Thoracic aorta (tissue), 2 donors: Measurements from ENCODE around the gene EIF4H. TPM values are rescaled to one million over a fixed set of nuclear protein-coding genes. Genes with fewer than 3 reads are reported as not detected.

ENCODE experiments used
- ATAC-seq: fragments of 150-250 bp; one replicate; pipeline ENCODE4 v1.8.0; 2017; ENCODE audit warnings: low read depth; ENCODE audit not compliant: insufficient number of reproducible peaks, low FRiP score
- DNase-seq: peaks from one replicate; pipeline ENCODE4 v3.0.0-alpha.2; 2020; ENCODE audit warnings: low spot score
- H3K27ac ChIP-seq, 2 donors: fragments of 200-600 bp; sonication (generic); 1 replicate in 1 of 2; 2 replicates in 1 of 2; pipeline ENCODE4 v1.5.1; 2016; ENCODE audit warnings: mild to moderate bottlenecking in 2 of 2, moderate library complexity in 2 of 2
- H3K27me3 ChIP-seq: fragments of 200-600 bp; sonication (generic); replicated peaks from 2 replicates; pipeline ENCODE4 v1.6.0; 2016; ENCODE audit warnings: mild to moderate bottlenecking; ENCODE audit not compliant: insufficient read depth
- H3K36me3 ChIP-seq: fragments of 200-600 bp; sonication (generic); one replicate; pipeline ENCODE4 v1.5.1; 2016
- H3K4me1 ChIP-seq, 2 donors: fragments of 200-600 bp; sonication (generic); 1 replicate in 1 of 2; 2 replicates in 1 of 2; pipeline versions ENCODE4 v1.5.1 to v1.6.0; 2016; ENCODE audit warnings: low read depth in 2 of 2, mild to moderate bottlenecking in 1 of 2; ENCODE audit not compliant: control insufficient read depth in 1 of 2
- H3K4me3 ChIP-seq: fragments of 200-600 bp; sonication (generic); 2 replicates; pipeline ENCODE4 v1.5.1; 2016; ENCODE audit warnings: mild to moderate bottlenecking
- H3K9me3 ChIP-seq: fragments of 200-600 bp; sonication (generic); 2 replicates; pipeline ENCODE4 v1.5.1; 2016
- CTCF ChIP-seq: fragments of 200-600 bp; sonication (generic); IDR thresholded peaks from one replicate; pipeline ENCODE4 v1.5.1; 2019; ENCODE audit warnings: antibody characterized with exemption
- total RNA-seq, 2 donors: library from RNA; depleted of rRNA; stranded (reverse); fragments of >200 nt; gene quantifications; one replicate each; pipeline versions ENCODE4 v1.1.0 to v1.2.3, GENCODE V29; 2016

Gene EIF4H
- total RNA-seq, 2 donors from 2014 or later, result 210 to 244 TPM

GRCh38 chr7:74233655-74234285, 59.6 kb downstream of the EIF4H start:
- ATAC-seq, result no peak
- DNase-seq, result no peak
- H3K4me1 ChIP-seq, result no peaks in the 10 kb centered on the region
- H3K27ac ChIP-seq, result no peak overlapping the region
- no peaks in the 10 kb centered on the region for H3K27me3 ChIP-seq
- H3K9me3 ChIP-seq, result no peaks in the 10 kb centered on the region
- peaks cover 26% of the 10 kb centered on the region for H3K36me3 ChIP-seq
- no peak for TF ChIP-seq CTCF
- no peak overlapping the region for H3K4me3 ChIP-seq

- H3K27ac ChIP-seq, result no peak overlapping the region
- no peaks in the 10 kb centered on the region for H3K9me3 ChIP-seq
- DNase-seq (no peak), ATAC-seq (no peak)
- H3K36me3 ChIP-seq, result peaks cover 45% of the 10 kb centered on the region
- H3K27me3 ChIP-seq, result no peaks in the 10 kb centered on the region
- H3K4me3 ChIP-seq, result no peak overlapping the region
- no peaks in the 10 kb centered on the region for H3K4me1 ChIP-seq
- TF ChIP-seq CTCF, result no peak
These were observed 61.5 kb downstream of the EIF4H start for GRCh38 chr7:74235518-74236268.

- no peaks in the 10 kb centered on the region for H3K9me3 ChIP-seq
- no peak for TF ChIP-seq CTCF
- no peak overlapping the region for H3K27ac ChIP-seq
- DNase-seq (no peak), ATAC-seq (no peak)
- H3K4me3 ChIP-seq, result no peak overlapping the region
- H3K4me1 ChIP-seq, result no peaks in the 10 kb centered on the region
- H3K36me3 ChIP-seq, result peaks cover 41% of the 10 kb centered on the region
- no peaks in the 10 kb centered on the region for H3K27me3 ChIP-seq
These were observed 62.1 kb downstream of the EIF4H start for GRCh38 chr7:74236284-74236683.

GRCh38 chr7:74240482-74240881, 66.3 kb downstream of the EIF4H start:
- H3K4me3 ChIP-seq, result no peak overlapping the region
- DNase-seq, result no peak
- no peaks in the 10 kb centered on the region for H3K9me3 ChIP-seq
- TF ChIP-seq CTCF, result no peak
- no peaks in the 10 kb centered on the region for H3K4me1 ChIP-seq
- H3K27me3 ChIP-seq, result no peaks in the 10 kb centered on the region
- ATAC-seq, result no peak
- H3K27ac ChIP-seq, result no peak overlapping the region
- H3K36me3 ChIP-seq, result peaks cover 42% of the 10 kb centered on the region

- Histone ChIP-seq H3K27me3 (no peaks in the 10 kb centered on the region), H3K4me1 (no peaks in the 10 kb centered on the region), H3K27ac (no peak overlapping the region), H3K4me3 (no peak overlapping the region), H3K9me3 (no peaks in the 10 kb centered on the region), H3K36me3 (peaks cover 42% of the 10 kb centered on the region)
- DNase-seq (no peak), ATAC-seq (no peak)
- no peak for TF ChIP-seq CTCF
These were observed 67.9 kb downstream of the EIF4H start for GRCh38 chr7:74242122-74242443.
